ENCODE measurements around the gene NDUFA3.

Gene NDUFA3

DNA sequence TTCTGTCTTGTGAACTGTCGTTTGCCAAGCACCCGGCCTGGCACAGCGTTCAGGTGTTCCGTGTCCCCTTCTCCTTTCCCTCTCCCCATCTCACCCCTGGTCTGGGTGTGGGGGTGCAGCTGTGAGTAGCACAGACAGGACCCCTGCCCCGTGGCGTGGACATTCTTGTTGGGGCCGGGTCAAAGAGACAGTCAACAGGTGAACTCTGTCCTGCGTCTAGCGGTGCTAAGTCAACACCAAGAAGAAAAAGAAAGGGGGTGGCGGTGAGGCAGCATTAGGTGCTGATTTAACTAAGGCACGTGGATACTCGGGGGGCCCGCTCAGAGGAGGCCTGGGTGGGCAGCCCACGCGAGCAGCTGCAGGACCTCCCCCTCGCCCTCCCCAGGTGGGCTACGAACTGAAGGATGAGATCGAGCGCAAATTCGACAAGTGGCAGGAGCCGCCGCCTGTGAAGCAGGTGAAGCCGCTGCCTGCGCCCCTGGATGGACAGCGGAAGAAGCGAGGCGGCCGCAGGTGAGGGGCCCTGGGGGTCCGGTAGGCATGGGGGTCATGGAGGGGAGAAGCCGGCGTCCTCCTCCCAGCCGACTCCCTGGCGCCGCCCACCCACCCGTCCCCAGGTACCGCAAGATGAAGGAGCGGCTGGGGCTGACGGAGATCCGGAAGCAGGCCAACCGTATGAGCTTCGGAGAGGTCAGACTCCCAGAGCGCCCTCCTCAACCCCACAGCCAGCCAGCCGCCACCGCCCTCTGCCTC is 25.2 kb downstream of the NDUFA3 start:
- Histone ChIP-seq H3K27ac (ENCODE audit: low read depth in 2 of 2, low read length in 2 of 2) (no peak overlapping the region), H3K27me3 (ENCODE audit: control insufficient read depth in 2 of 2, insufficient read depth in 2 of 2, low read length in 2 of 2) (no peaks in the 10 kb centered on the region), H3K9me3 (ENCODE audit: control insufficient read depth in 2 of 2, low read length in 2 of 2) (no peaks in the 10 kb centered on the region), H3K36me3 (ENCODE audit: control insufficient read depth in 2 of 2, insufficient read depth in 2 of 2, low read length in 2 of 2) (peaks cover 50 to 58% of the 10 kb centered on the region in 2 donors), H3K4me1 (ENCODE audit: control insufficient read depth in 2 of 2, insufficient read depth in 2 of 2, low read length in 2 of 2) (no peaks in the 10 kb centered on the region), H3K4me3 (ENCODE audit: low read length in 2 of 2) (no peak overlapping the region), H3K9ac (ENCODE audit: low read depth in 1 of 2, low read length in 2 of 2) (no peak overlapping the region)

GRCh38 chr19:54128441-54128725 is 25.7 kb downstream of the NDUFA3 start:
- Histone ChIP-seq H3K4me1 (ENCODE audit: control insufficient read depth in 2 of 2, insufficient read depth in 2 of 2, low read length in 2 of 2) (no peaks in the 10 kb centered on the region), H3K9ac (ENCODE audit: low read depth in 1 of 2, low read length in 2 of 2) (no peak overlapping the region), H3K27me3 (ENCODE audit: control insufficient read depth in 2 of 2, insufficient read depth in 2 of 2, low read length in 2 of 2) (no peaks in the 10 kb centered on the region), H3K9me3 (ENCODE audit: control insufficient read depth in 2 of 2, low read length in 2 of 2) (no peaks in the 10 kb centered on the region), H3K4me3 (ENCODE audit: low read length in 2 of 2) (no peak overlapping the region), H3K27ac (ENCODE audit: low read depth in 2 of 2, low read length in 2 of 2) (no peak overlapping the region), H3K36me3 (ENCODE audit: control insufficient read depth in 2 of 2, insufficient read depth in 2 of 2, low read length in 2 of 2) (peaks cover 45 to 54% of the 10 kb centered on the region in 2 donors)

DNA sequence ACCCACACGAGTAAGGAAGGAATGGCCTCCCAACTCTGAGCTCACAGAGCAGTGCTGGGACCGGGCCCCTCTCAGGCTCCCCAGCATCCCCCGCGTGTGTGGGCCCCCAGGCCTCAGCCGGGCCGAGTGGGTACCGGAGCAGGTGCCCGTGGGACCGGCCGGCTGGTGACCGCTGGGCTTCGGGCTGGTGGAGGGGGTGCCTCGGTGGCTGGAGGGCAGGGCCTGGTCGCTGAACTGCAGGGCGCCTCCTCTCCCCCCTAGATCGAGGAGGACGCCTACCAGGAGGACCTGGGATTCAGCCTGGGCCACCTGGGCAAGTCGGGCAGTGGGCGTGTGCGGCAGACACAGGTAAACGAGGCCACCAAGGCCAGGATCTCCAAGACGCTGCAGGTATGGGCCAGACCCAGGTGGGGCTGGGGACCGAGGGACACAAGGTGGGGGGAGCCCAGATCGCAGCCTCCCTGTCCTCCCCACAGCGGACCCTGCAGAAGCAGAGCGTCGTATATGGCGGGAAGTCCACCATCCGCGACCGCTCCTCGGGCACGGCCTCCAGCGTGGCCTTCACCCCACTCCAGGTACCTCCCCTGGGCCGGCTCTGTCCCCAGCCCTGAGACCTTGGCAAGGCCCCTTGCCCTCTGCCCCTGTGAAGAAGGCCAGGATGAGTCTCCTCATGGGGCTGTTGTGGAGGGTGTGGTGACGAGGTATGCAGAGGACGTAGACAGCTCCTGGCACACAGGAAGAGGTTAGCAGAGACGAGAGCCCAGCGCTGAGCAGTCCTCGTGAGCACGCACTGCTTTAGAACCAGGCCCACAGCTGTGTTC is 26.4 kb downstream of the NDUFA3 start:
- Histone ChIP-seq H3K4me3 (ENCODE audit: low read length in 2 of 2) (no peak overlapping the region), H3K27ac (ENCODE audit: low read depth in 2 of 2, low read length in 2 of 2) (no peak overlapping the region), H3K4me1 (ENCODE audit: control insufficient read depth in 2 of 2, insufficient read depth in 2 of 2, low read length in 2 of 2) (no peaks in the 10 kb centered on the region), H3K9ac (ENCODE audit: low read depth in 1 of 2, low read length in 2 of 2) (no peak overlapping the region), H3K27me3 (ENCODE audit: control insufficient read depth in 2 of 2, insufficient read depth in 2 of 2, low read length in 2 of 2) (no peaks in the 10 kb centered on the region), H3K36me3 (ENCODE audit: control insufficient read depth in 2 of 2, insufficient read depth in 2 of 2, low read length in 2 of 2) (peaks cover 39 to 48% of the 10 kb centered on the region in 2 donors), H3K9me3 (ENCODE audit: control insufficient read depth in 2 of 2, low read length in 2 of 2) (no peaks in the 10 kb centered on the region)

- Histone ChIP-seq H3K27ac (ENCODE audit: low read depth in 2 of 2, low read length in 2 of 2) (no peak overlapping the region), H3K9me3 (ENCODE audit: control insufficient read depth in 2 of 2, low read length in 2 of 2) (no peaks in the 10 kb centered on the region), H3K9ac (ENCODE audit: low read depth in 1 of 2, low read length in 2 of 2) (no peak overlapping the region), H3K36me3 (ENCODE audit: control insufficient read depth in 2 of 2, insufficient read depth in 2 of 2, low read length in 2 of 2) (peaks cover 37 to 43% of the 10 kb centered on the region in 2 donors), H3K4me3 (ENCODE audit: low read length in 2 of 2) (no peak overlapping the region), H3K27me3 (ENCODE audit: control insufficient read depth in 2 of 2, insufficient read depth in 2 of 2, low read length in 2 of 2) (no peaks in the 10 kb centered on the region), H3K4me1 (ENCODE audit: control insufficient read depth in 2 of 2, insufficient read depth in 2 of 2, low read length in 2 of 2) (no peaks in the 10 kb centered on the region)
These were observed 27.0 kb downstream of the NDUFA3 start for GRCh38 chr19:54129617-54129996.

- no peaks in the 10 kb centered on the region for H3K9me3 ChIP-seq (ENCODE audit: control insufficient read depth in 2 of 2, low read length in 2 of 2)
- no peaks in the 10 kb centered on the region for H3K27me3 ChIP-seq (ENCODE audit: control insufficient read depth in 2 of 2, insufficient read depth in 2 of 2, low read length in 2 of 2)
- H3K36me3 ChIP-seq (ENCODE audit: control insufficient read depth in 2 of 2, insufficient read depth in 2 of 2, low read length in 2 of 2), result peaks cover 19 to 21% of the 10 kb centered on the region in 2 donors
- H3K4me3 ChIP-seq (ENCODE audit: low read length in 2 of 2), result no peak overlapping the region
- peaks cover 11 to 13% of the 10 kb centered on the region in 2 donors for H3K4me1 ChIP-seq (ENCODE audit: control insufficient read depth in 2 of 2, insufficient read depth in 2 of 2, low read length in 2 of 2)
- H3K27ac ChIP-seq (ENCODE audit: low read depth in 2 of 2, low read length in 2 of 2), result no peak overlapping the region
- no peak overlapping the region for H3K9ac ChIP-seq (ENCODE audit: low read depth in 1 of 2, low read length in 2 of 2)
These were observed 30.8 kb downstream of the NDUFA3 start for GRCh38 chr19:54133312-54133956.

- peaks cover 17 to 20% of the 10 kb centered on the region in 2 donors for H3K4me1 ChIP-seq (ENCODE audit: control insufficient read depth in 2 of 2, insufficient read depth in 2 of 2, low read length in 2 of 2)
- H3K27ac ChIP-seq (ENCODE audit: low read depth in 2 of 2, low read length in 2 of 2), result no peak overlapping the region
- H3K27me3 ChIP-seq (ENCODE audit: control insufficient read depth in 2 of 2, insufficient read depth in 2 of 2, low read length in 2 of 2), result no peaks in the 10 kb centered on the region
- H3K36me3 ChIP-seq (ENCODE audit: control insufficient read depth in 2 of 2, insufficient read depth in 2 of 2, low read length in 2 of 2), result peaks cover 13 to 19% of the 10 kb centered on the region in 2 donors
- H3K9me3 ChIP-seq (ENCODE audit: control insufficient read depth in 2 of 2, low read length in 2 of 2), result no peaks in the 10 kb centered on the region
- H3K4me3 ChIP-seq (ENCODE audit: low read length in 2 of 2), result no peak overlapping the region
- H3K9ac ChIP-seq (ENCODE audit: low read depth in 1 of 2, low read length in 2 of 2), result no peak overlapping the region
These were observed 31.4 kb downstream of the NDUFA3 start for GRCh38 chr19:54133957-54134590.

GRCh38 chr19:54136086-54136863 is 33.6 kb downstream of the NDUFA3 start:
- H3K9me3 ChIP-seq (ENCODE audit: control insufficient read depth in 2 of 2, low read length in 2 of 2), result no peaks in the 10 kb centered on the region
- peaks cover 23% of the 10 kb centered on the region in 2 donors for H3K4me1 ChIP-seq (ENCODE audit: control insufficient read depth in 2 of 2, insufficient read depth in 2 of 2, low read length in 2 of 2)
- peak overlapping the region; percentile 11 to 62 for H3K27ac ChIP-seq (ENCODE audit: low read depth in 2 of 2, low read length in 2 of 2)
- no peaks in the 10 kb centered on the region for H3K27me3 ChIP-seq (ENCODE audit: control insufficient read depth in 2 of 2, insufficient read depth in 2 of 2, low read length in 2 of 2)
- peak overlapping the region; percentile 76 to 88 for H3K4me3 ChIP-seq (ENCODE audit: low read length in 2 of 2)
- peaks cover 0 to 14% of the 10 kb centered on the region in 2 donors for H3K36me3 ChIP-seq (ENCODE audit: control insufficient read depth in 2 of 2, insufficient read depth in 2 of 2, low read length in 2 of 2)
- H3K9ac ChIP-seq (ENCODE audit: low read depth in 1 of 2, low read length in 2 of 2), result peak overlapping the region; percentile 67 to 72

GRCh38 chr19:54136864-54137698 is 34.4 kb downstream of the NDUFA3 start:
- Histone ChIP-seq H3K9me3 (ENCODE audit: control insufficient read depth in 2 of 2, low read length in 2 of 2) (no peaks in the 10 kb centered on the region), H3K4me3 (ENCODE audit: low read length in 2 of 2) (peak overlapping the region; percentile 77 to 88), H3K36me3 (ENCODE audit: control insufficient read depth in 2 of 2, insufficient read depth in 2 of 2, low read length in 2 of 2) (peaks cover 6 to 10% of the 10 kb centered on the region in 2 donors), H3K9ac (ENCODE audit: low read depth in 1 of 2, low read length in 2 of 2) (peak overlapping the region; percentile 72 to 83), H3K27me3 (ENCODE audit: control insufficient read depth in 2 of 2, insufficient read depth in 2 of 2, low read length in 2 of 2) (no peaks in the 10 kb centered on the region), H3K27ac (ENCODE audit: low read depth in 2 of 2, low read length in 2 of 2) (peak overlapping the region; percentile 11 to 85), H3K4me1 (ENCODE audit: control insufficient read depth in 2 of 2, insufficient read depth in 2 of 2, low read length in 2 of 2) (peaks cover 23% of the 10 kb centered on the region in 2 donors)
